ENCODE results near the gene KCNE1. TPM values are rescaled to one million over a fixed set of nuclear protein-coding genes. Genes with fewer than 3 reads are reported as not detected.

The KCNE1 gene
- total and polyA plus RNA-seq, 4 donors: 0.23 to 6.0 (median 0.81) TPM

DNA sequence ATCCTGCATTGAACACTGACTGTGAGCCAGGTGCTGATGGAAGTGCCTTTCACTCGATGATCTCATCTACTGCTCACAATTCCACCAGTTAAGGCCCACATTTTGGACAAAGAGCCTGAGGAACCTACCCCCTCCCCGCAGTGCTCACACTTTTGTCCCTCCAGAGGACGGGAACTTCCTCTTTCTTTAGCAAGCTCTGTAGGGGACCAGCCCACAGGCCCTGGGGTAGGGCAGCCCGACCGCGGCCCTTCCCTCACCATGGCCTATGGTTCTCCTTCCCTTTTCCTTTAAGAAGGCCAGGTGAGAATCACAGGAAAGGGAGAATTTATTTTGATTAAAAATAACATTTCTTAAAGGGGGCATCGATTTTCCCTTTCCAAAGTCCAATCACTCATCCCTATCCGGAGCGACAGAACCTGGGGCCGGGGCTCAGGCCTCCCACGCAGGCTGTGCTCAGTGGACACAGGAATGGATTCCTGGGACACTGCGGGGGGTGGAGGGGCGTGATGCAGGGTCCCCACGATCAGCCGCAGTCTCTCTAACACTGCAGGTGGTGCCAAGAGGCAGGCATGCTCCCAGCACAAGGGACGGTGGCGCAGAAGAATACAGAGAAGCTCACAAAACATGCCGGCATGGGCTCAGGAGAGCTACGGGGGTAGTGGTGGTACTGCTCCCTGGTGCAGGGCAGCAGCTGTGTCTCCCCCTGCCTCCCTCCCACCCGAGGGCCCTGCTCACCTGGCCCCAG, 8.9 kb upstream of the KCNE1 start:
- WGBS: 58% methylated on average over 20 of the region's 20 CpGs
- H3K36me3 ChIP-seq (ENCODE audit: control insufficient read depth in 4 of 4, insufficient read depth in 3 of 4, low read depth in 1 of 4, low read length in 3 of 4): peaks cover 1 to 31% (median 21%) of the 10 kb centered on the region in 4 donors
- H3K4me3 ChIP-seq (ENCODE audit: low read depth in 1 of 3, low read length in 3 of 3): peak overlapping the region; percentile 60 to 87 (median 68)

DNA sequence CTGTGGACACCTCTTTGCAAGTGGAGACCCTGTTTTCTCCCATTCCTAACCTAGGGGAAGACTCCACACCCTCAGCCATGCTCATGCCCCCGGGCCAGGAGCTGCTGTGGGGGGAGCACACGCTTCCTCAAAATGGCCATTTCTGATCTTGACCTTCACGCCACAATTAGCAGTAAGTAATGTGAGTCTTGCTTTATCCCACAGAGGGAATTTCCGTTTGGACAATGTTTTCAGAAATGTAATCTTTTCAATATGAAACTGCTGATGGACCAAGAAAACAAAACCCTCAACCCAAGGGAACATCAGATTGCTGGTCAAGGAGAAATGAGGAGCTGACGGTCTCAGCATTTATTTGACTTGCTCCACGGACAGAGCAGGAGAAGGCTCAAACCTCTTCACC, 8.3 kb upstream of the KCNE1 start:
- H3K9me3 ChIP-seq (ENCODE audit: control insufficient read depth in 4 of 4, low read length in 3 of 4): no peaks in the 10 kb centered on the region
- TF ChIP-seq, protein P1, sequence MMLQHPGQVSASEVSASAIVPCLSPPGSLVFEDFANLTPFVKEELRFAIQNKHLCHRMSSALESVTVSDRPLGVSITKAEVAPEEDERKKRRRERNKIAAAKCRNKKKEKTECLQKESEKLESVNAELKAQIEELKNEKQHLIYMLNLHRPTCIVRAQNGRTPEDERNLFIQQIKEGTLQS (IDR thresholded peaks at IDR 0.05): no peak
- TF ChIP-seq, protein P2, sequence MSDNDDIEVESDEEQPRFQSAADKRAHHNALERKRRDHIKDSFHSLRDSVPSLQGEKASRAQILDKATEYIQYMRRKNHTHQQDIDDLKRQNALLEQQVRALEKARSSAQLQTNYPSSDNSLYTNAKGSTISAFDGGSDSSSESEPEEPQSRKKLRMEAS (IDR thresholded peaks at IDR 0.05): no peak
- TF ChIP-seq RAD21 (IDR thresholded peaks at IDR 0.05) (no peak), TAF1 (conservative IDR thresholded peaks at IDR 0.05) (no peak), YY1 (IDR thresholded peaks at IDR 0.05) (peak; percentile 41)
- H3K36me3 ChIP-seq (ENCODE audit: control insufficient read depth in 4 of 4, insufficient read depth in 3 of 4, low read depth in 1 of 4, low read length in 3 of 4): peaks cover 1 to 31% (median 21%) of the 10 kb centered on the region in 4 donors
- no peaks in the 10 kb centered on the region for H3K27me3 ChIP-seq (ENCODE audit: control insufficient read depth in 4 of 4, insufficient read depth in 4 of 4, low read length in 3 of 4)
- peaks cover 12 to 51% (median 29%) of the 10 kb centered on the region in 4 donors for H3K4me1 ChIP-seq (ENCODE audit: control insufficient read depth in 4 of 4, insufficient read depth in 4 of 4, low read length in 3 of 4)
- 65% methylated on average over 6 of the region's 6 CpGs for WGBS
- peak overlapping the region; percentile 74 to 83 for H3K27ac ChIP-seq (ENCODE audit: low read depth in 1 of 2, low read length in 2 of 2)
- peak overlapping the region; percentile 60 to 87 (median 68) for H3K4me3 ChIP-seq (ENCODE audit: low read depth in 1 of 3, low read length in 3 of 3)
- peak overlapping the region in 1 of 2 donors; percentile 69 for H3K9ac ChIP-seq (ENCODE audit: low read depth in 1 of 2, low read length in 2 of 2)
- no peak for DNase-seq (ENCODE audit: low spot score)

More for the DNA sequence above, 8.9 kb upstream of the KCNE1 start:
- Histone ChIP-seq H3K9me3 (ENCODE audit: control insufficient read depth in 4 of 4, low read length in 3 of 4) (no peaks in the 10 kb centered on the region), H3K27ac (ENCODE audit: low read depth in 1 of 2, low read length in 2 of 2) (peak overlapping the region; percentile 74 to 83), H3K27me3 (ENCODE audit: control insufficient read depth in 4 of 4, insufficient read depth in 4 of 4, low read length in 3 of 4) (no peaks in the 10 kb centered on the region), H3K9ac (ENCODE audit: low read depth in 1 of 2, low read length in 2 of 2) (peak overlapping the region; percentile 50 to 69), H3K4me1 (ENCODE audit: control insufficient read depth in 4 of 4, insufficient read depth in 4 of 4, low read length in 3 of 4) (peaks cover 12 to 51% (median 29%) of the 10 kb centered on the region in 4 donors)
- TF ChIP-seq GABPA (IDR thresholded peaks at IDR 0.05 in 1 of 2, conservative IDR thresholded peaks at IDR 0.05 in 1 of 2) (no peak), RXRA (IDR thresholded peaks at IDR 0.05) (no peak), FOXA2 (IDR thresholded peaks at IDR 0.05) (no peak), EGR1 (IDR thresholded peaks at IDR 0.05; ENCODE audit: low read depth in 2 of 2) (no peak), SP1 (IDR thresholded peaks at IDR 0.05) (no peak), JUND (IDR thresholded peaks at IDR 0.05) (peak in 1 of 2 donors; percentile 17), NR2F2 (IDR thresholded peaks at IDR 0.05) (no peak), TAF1 (conservative IDR thresholded peaks at IDR 0.05) (no peak)
- TF ChIP-seq, protein P3, sequence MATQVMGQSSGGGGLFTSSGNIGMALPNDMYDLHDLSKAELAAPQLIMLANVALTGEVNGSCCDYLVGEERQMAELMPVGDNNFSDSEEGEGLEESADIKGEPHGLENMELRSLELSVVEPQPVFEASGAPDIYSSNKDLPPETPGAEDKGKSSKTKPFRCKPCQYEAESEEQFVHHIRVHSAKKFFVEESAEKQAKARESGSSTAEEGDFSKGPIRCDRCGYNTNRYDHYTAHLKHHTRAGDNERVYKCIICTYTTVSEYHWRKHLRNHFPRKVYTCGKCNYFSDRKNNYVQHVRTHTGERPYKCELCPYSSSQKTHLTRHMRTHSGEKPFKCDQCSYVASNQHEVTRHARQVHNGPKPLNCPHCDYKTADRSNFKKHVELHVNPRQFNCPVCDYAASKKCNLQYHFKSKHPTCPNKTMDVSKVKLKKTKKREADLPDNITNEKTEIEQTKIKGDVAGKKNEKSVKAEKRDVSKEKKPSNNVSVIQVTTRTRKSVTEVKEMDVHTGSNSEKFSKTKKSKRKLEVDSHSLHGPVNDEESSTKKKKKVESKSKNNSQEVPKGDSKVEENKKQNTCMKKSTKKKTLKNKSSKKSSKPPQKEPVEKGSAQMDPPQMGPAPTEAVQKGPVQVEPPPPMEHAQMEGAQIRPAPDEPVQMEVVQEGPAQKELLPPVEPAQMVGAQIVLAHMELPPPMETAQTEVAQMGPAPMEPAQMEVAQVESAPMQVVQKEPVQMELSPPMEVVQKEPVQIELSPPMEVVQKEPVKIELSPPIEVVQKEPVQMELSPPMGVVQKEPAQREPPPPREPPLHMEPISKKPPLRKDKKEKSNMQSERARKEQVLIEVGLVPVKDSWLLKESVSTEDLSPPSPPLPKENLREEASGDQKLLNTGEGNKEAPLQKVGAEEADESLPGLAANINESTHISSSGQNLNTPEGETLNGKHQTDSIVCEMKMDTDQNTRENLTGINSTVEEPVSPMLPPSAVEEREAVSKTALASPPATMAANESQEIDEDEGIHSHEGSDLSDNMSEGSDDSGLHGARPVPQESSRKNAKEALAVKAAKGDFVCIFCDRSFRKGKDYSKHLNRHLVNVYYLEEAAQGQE (IDR thresholded peaks at IDR 0.05): no peak
- TF ChIP-seq, protein P4, sequence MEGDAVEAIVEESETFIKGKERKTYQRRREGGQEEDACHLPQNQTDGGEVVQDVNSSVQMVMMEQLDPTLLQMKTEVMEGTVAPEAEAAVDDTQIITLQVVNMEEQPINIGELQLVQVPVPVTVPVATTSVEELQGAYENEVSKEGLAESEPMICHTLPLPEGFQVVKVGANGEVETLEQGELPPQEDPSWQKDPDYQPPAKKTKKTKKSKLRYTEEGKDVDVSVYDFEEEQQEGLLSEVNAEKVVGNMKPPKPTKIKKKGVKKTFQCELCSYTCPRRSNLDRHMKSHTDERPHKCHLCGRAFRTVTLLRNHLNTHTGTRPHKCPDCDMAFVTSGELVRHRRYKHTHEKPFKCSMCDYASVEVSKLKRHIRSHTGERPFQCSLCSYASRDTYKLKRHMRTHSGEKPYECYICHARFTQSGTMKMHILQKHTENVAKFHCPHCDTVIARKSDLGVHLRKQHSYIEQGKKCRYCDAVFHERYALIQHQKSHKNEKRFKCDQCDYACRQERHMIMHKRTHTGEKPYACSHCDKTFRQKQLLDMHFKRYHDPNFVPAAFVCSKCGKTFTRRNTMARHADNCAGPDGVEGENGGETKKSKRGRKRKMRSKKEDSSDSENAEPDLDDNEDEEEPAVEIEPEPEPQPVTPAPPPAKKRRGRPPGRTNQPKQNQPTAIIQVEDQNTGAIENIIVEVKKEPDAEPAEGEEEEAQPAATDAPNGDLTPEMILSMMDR (IDR thresholded peaks at IDR 0.05; ENCODE audit: low read depth, low read length, missing input control): peak; percentile 7
- DNase-seq (ENCODE audit: low spot score): no peak

Measured in liver (tissue), 9 donors.